ENCODE measurements around the gene KCNJ6.
"Not testable (repeated sequence)": the region's sequence is repeated elsewhere in the genome, so short reads cannot be mapped to it uniquely, and the experiment has no call there.

KCNJ6 gene

GRCh38 chr21:37578471-37579126 is 337.7 kb downstream of the KCNJ6 start:
- H3K27me3 ChIP-seq (ENCODE audit: insufficient read depth, low read depth, severe bottlenecking) = no peaks in the 10 kb centered on the region
- no peaks in the 10 kb centered on the region for H3K36me3 ChIP-seq
- H3K27ac ChIP-seq = no peak overlapping the region
- TF ChIP-seq CTCF (IDR thresholded peaks at IDR 0.05; ENCODE audit: low read depth, low read length) = no peak
- DNase-seq = no peak
- peaks cover 20% of the 10 kb centered on the region for H3K9me3 ChIP-seq (ENCODE audit: severe bottlenecking)
- no peak overlapping the region for H3K4me3 ChIP-seq (ENCODE audit: low read depth, low read length)

GRCh38 chr21:37576929-37577328 is 339.3 kb downstream of the KCNJ6 start:
- DNase-seq; H3K36me3 ChIP-seq; H3K4me3 ChIP-seq (ENCODE audit: low read depth, low read length); H3K27me3 ChIP-seq (ENCODE audit: insufficient read depth, low read depth, severe bottlenecking); H3K27ac ChIP-seq: not testable (repeated sequence)
- H3K9me3 ChIP-seq (ENCODE audit: severe bottlenecking) = peaks cover 20% of the 10 kb centered on the region

GRCh38 chr21:37575580-37575979 is 340.7 kb downstream of the KCNJ6 start:
- H3K4me3 ChIP-seq (ENCODE audit: low read depth, low read length) = no peak overlapping the region
- no peaks in the 10 kb centered on the region for H3K36me3 ChIP-seq
- no peak for DNase-seq
- peaks cover 20% of the 10 kb centered on the region for H3K9me3 ChIP-seq (ENCODE audit: severe bottlenecking)
- H3K27ac ChIP-seq = no peak overlapping the region
- no peak for TF ChIP-seq CTCF (IDR thresholded peaks at IDR 0.05; ENCODE audit: low read depth, low read length)
- no peaks in the 10 kb centered on the region for H3K27me3 ChIP-seq (ENCODE audit: insufficient read depth, low read depth, severe bottlenecking)

GRCh38 chr21:37574751-37575150 is 341.5 kb downstream of the KCNJ6 start:
- no peak overlapping the region for H3K27ac ChIP-seq
- DNase-seq = no peak
- H3K9me3 ChIP-seq (ENCODE audit: severe bottlenecking) = peaks cover 19% of the 10 kb centered on the region
- no peak overlapping the region for H3K4me3 ChIP-seq (ENCODE audit: low read depth, low read length)
- H3K36me3 ChIP-seq = no peaks in the 10 kb centered on the region
- H3K27me3 ChIP-seq (ENCODE audit: insufficient read depth, low read depth, severe bottlenecking) = no peaks in the 10 kb centered on the region
- no peak for TF ChIP-seq CTCF (IDR thresholded peaks at IDR 0.05; ENCODE audit: low read depth, low read length)

GRCh38 chr21:37574316-37574715 is 341.9 kb downstream of the KCNJ6 start:
- no peak overlapping the region for H3K27ac ChIP-seq
- H3K4me3 ChIP-seq (ENCODE audit: low read depth, low read length) = no peak overlapping the region
- peaks cover 15% of the 10 kb centered on the region for H3K9me3 ChIP-seq (ENCODE audit: severe bottlenecking)
- no peak for DNase-seq
- no peaks in the 10 kb centered on the region for H3K27me3 ChIP-seq (ENCODE audit: insufficient read depth, low read depth, severe bottlenecking)
- TF ChIP-seq CTCF (IDR thresholded peaks at IDR 0.05; ENCODE audit: low read depth, low read length) = no peak
- no peaks in the 10 kb centered on the region for H3K36me3 ChIP-seq

GRCh38 chr21:37571442-37571841 is 344.8 kb downstream of the KCNJ6 start:
- Histone ChIP-seq H3K27me3 (ENCODE audit: insufficient read depth, low read depth, severe bottlenecking) (no peaks in the 10 kb centered on the region), H3K27ac (no peak overlapping the region), H3K4me3 (ENCODE audit: low read depth, low read length) (no peak overlapping the region), H3K9me3 (ENCODE audit: severe bottlenecking) (peaks cover 3% of the 10 kb centered on the region), H3K36me3 (no peaks in the 10 kb centered on the region)
- no peak for DNase-seq
- no peak for TF ChIP-seq CTCF (IDR thresholded peaks at IDR 0.05; ENCODE audit: low read depth, low read length)
